Parathyroid adenoma (tissue), 2 donors: ENCODE results near the gene L3MBTL1.

Experiments
- H2AFZ ChIP-seq: fragments of 300-600 bp; sonication (generic); one replicate; pipeline ENCODE4 v1.7.0; 2017; ENCODE audit warnings: antibody characterized with exemption, mild to moderate bottlenecking
- H3K27ac ChIP-seq: fragments of 300-600 bp; sonication (generic); one replicate; pipeline ENCODE4 v1.7.0; 2017
- H3K27me3 ChIP-seq: fragments of 300-600 bp; sonication (generic); one replicate; pipeline ENCODE4 v1.7.0; 2017; ENCODE audit warnings: low read length; ENCODE audit not compliant: control insufficient read depth, insufficient read depth
- H3K36me3 ChIP-seq: fragments of 300-600 bp; sonication (generic); one replicate; pipeline ENCODE4 v1.7.0; 2017; ENCODE audit warnings: low read length; ENCODE audit not compliant: control insufficient read depth, insufficient read depth
- H3K4me1 ChIP-seq: fragments of 300-600 bp; sonication (generic); one replicate; pipeline ENCODE4 v1.7.0; 2017; ENCODE audit warnings: control low read depth
- H3K4me2 ChIP-seq: fragments of 300-600 bp; sonication (generic); one replicate; pipeline ENCODE4 v1.7.0; 2017; ENCODE audit warnings: low read length
- H3K4me3 ChIP-seq: fragments of 300-600 bp; sonication (generic); one replicate; pipeline ENCODE4 v1.7.0; 2017; ENCODE audit warnings: low read depth, low read length
- H3K79me2 ChIP-seq: fragments of 300-600 bp; sonication (generic); one replicate; pipeline ENCODE4 v1.7.0; 2017; ENCODE audit warnings: control low read depth
- H3K9ac ChIP-seq: fragments of 300-600 bp; sonication (generic); one replicate; pipeline ENCODE4 v1.7.0; 2017; ENCODE audit warnings: mild to moderate bottlenecking
- H3K9me3 ChIP-seq: fragments of 300-600 bp; sonication (generic); one replicate; pipeline ENCODE4 v1.7.0; 2017; ENCODE audit warnings: low read length; ENCODE audit not compliant: control insufficient read depth
- CTCF ChIP-seq: fragments of 300-600 bp; sonication (generic); IDR thresholded peaks from one replicate; pipeline ENCODE4 v1.7.0; 2017; ENCODE audit warnings: antibody characterized with exemption, mild to moderate bottlenecking
- donor health status: primary hyperparathyroidism.

The L3MBTL1 gene

GRCh38 chr20:43559147-43559987 lies 51.9 kb downstream of the L3MBTL1 start:
- no peak overlapping the region for H3K27ac ChIP-seq

GRCh38 chr20:43560974-43561373 lies 53.5 kb downstream of the L3MBTL1 start:
- no peak for TF ChIP-seq CTCF
- Histone ChIP-seq H3K4me3 (no peak overlapping the region), H3K9ac (no peak overlapping the region)

More at GRCh38 chr20:43559147-43559987, 51.9 kb downstream of the L3MBTL1 start:
- H3K27me3 ChIP-seq: no peaks in the 10 kb centered on the region
- H3K4me2 ChIP-seq: no peak overlapping the region
- no peaks in the 10 kb centered on the region for H3K36me3 ChIP-seq
- H3K4me1 ChIP-seq: peaks cover 3% of the 10 kb centered on the region
- no peaks in the 10 kb centered on the region for H3K79me2 ChIP-seq
- no peak for TF ChIP-seq CTCF
- H2AFZ ChIP-seq: no peak overlapping the region
- no peak overlapping the region for H3K4me3 ChIP-seq
- H3K9ac ChIP-seq: no peak overlapping the region
- H3K9me3 ChIP-seq: no peaks in the 10 kb centered on the region

GRCh38 chr20:43563429-43563828 lies 55.9 kb downstream of the L3MBTL1 start:
- H3K4me1 ChIP-seq: no peaks in the 10 kb centered on the region
- H3K4me2 ChIP-seq: no peak overlapping the region
- no peaks in the 10 kb centered on the region for H3K79me2 ChIP-seq
- H3K36me3 ChIP-seq: no peaks in the 10 kb centered on the region
- H3K9me3 ChIP-seq: no peaks in the 10 kb centered on the region
- no peak overlapping the region for H3K9ac ChIP-seq
- TF ChIP-seq CTCF: no peak
- no peak overlapping the region for H2AFZ ChIP-seq
- no peak overlapping the region for H3K27ac ChIP-seq
- no peak overlapping the region for H3K4me3 ChIP-seq
- H3K27me3 ChIP-seq: no peaks in the 10 kb centered on the region

More at GRCh38 chr20:43560974-43561373, 53.5 kb downstream of the L3MBTL1 start:
- H3K79me2 ChIP-seq: no peaks in the 10 kb centered on the region
- peaks cover 3% of the 10 kb centered on the region for H3K4me1 ChIP-seq
- no peaks in the 10 kb centered on the region for H3K9me3 ChIP-seq
- H2AFZ ChIP-seq: no peak overlapping the region
- H3K36me3 ChIP-seq: no peaks in the 10 kb centered on the region
- no peaks in the 10 kb centered on the region for H3K27me3 ChIP-seq
- no peak overlapping the region for H3K4me2 ChIP-seq
- no peak overlapping the region for H3K27ac ChIP-seq

- no peak overlapping the region for H3K4me3 ChIP-seq
- H3K9me3 ChIP-seq: no peaks in the 10 kb centered on the region
- no peaks in the 10 kb centered on the region for H3K27me3 ChIP-seq
- H3K4me2 ChIP-seq: no peak overlapping the region
- no peak for TF ChIP-seq CTCF
- H3K9ac ChIP-seq: no peak overlapping the region
- no peaks in the 10 kb centered on the region for H3K79me2 ChIP-seq
- no peak overlapping the region for H2AFZ ChIP-seq
- no peak overlapping the region for H3K27ac ChIP-seq
- H3K36me3 ChIP-seq: no peaks in the 10 kb centered on the region
- H3K4me1 ChIP-seq: no peaks in the 10 kb centered on the region
Measured at GRCh38 chr20:43563991-43564390, 56.5 kb downstream of the L3MBTL1 start.

GRCh38 chr20:43564455-43564854 lies 57.0 kb downstream of the L3MBTL1 start:
- no peak overlapping the region for H3K9ac ChIP-seq
- H2AFZ ChIP-seq: no peak overlapping the region
- H3K27me3 ChIP-seq: no peaks in the 10 kb centered on the region
- no peak overlapping the region for H3K27ac ChIP-seq
- no peaks in the 10 kb centered on the region for H3K4me1 ChIP-seq
- no peaks in the 10 kb centered on the region for H3K79me2 ChIP-seq
- no peak overlapping the region for H3K4me3 ChIP-seq
- H3K36me3 ChIP-seq: no peaks in the 10 kb centered on the region
- H3K4me2 ChIP-seq: no peak overlapping the region
- H3K9me3 ChIP-seq: no peaks in the 10 kb centered on the region
- TF ChIP-seq CTCF: no peak
